SHP77 (cell line): ENCODE results near the gene RELN.
"Not testable (repeated sequence)": the region's sequence is repeated elsewhere in the genome, so short reads cannot be mapped to it uniquely, and the experiment has no call there.

Experiments used
- DNase-seq, 2 experiments: peaks; one replicate each; lab custom pipeline; 2025; lab: John Stamatoyannopoulos, UW

The RELN gene

DNA sequence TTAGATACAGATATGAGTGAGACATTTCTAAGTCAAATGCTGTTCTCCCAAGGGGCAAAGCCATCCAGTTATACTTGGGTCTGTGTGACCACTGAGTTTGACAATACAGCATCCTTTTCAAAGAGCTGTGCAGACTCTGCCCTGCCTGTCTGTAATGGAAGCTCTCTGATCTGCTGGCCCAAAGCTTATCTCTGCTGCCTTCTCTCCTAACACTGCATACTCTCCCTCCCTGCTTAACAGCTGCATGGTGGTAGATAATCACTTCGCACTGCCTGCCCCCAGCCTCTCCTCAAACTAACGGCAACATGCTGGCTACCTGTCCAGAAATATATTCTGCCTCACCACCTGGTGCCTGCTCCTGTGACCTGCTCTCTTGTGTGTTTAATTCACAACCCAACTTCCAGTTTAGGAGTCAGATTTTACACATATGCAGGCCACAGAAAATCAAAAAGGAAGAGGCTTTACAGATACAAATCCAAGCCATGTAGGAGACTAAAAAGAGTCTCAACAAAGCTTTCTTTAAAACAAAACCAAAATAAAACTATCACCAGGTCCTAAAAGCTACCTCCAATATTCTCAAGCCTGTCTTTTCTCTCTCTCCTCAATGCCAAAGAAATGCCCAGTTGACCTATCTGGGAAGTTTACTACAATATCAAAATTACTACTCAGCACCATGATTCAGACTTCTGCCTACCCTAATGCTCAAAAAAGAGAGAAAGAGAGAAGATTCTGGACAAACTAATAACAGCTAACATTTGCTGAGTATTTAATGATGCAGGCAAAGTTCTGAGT is 145.6 kb downstream of the RELN start:
- no peak for DNase-seq

DNA sequence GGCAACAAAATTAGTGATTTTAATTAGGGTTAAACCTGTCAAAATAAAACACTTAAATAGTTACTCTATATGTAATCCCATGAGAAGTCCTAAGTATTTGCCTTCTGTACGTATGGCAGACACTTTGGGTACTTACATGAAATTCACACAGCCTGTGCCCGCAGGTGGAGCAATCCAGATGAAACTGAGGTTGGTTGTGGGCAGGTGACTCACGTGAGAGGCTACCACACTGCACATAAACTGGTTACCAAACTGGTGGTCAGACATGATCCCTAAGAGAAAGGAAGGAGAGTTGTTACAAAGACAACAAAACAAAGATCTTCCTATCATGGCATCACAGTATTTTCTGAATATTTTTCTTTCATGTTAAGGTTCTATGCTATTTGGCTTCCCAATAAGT is 156.1 kb downstream of the RELN start:
- DNase-seq: no peak

- no peak for DNase-seq
Observed at GRCh38 chr7:103832438-103832837, 157.0 kb downstream of the RELN start.

DNA sequence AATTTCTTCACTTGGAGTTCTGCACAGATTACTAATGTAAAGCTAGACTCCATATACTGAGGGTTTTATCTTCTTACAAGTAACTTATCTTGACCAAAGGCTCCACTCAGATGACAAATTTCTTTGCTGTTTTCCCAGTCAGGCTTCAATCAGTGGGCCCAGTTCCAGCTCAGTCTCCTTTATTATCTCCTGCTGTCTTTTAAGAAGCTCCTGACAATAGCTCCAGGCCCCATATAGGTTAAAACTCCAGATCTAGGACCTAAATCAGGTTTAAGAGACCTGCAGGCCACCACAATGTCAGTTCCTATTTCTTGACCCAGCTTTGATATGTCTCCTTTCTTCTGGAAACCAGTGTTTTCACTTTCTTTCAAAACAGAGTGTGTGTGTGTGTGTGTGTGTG is 165.2 kb downstream of the RELN start:
- no peak for DNase-seq

GRCh38 chr7:103823084-103823483 is 166.4 kb downstream of the RELN start:
- DNase-seq: no peak

DNA sequence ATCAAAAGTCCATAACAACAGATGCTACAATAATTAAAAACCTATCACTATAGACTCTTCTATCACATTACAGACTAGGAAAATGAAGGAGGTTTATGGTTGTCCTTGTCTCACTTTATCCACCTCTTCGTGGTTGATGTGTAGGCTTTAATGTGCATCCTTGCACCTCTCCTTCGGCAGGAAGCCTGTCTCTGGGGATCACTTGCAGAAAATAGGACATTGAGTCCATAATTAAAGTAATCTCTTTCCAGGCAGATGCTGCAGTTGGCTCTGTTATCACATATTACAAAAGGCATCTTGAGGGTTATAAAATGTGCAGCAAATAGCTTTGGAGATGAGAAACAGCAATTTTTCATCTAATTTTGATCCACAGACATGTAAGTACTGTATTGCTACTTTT is 168.4 kb downstream of the RELN start:
- no peak for DNase-seq

DNA sequence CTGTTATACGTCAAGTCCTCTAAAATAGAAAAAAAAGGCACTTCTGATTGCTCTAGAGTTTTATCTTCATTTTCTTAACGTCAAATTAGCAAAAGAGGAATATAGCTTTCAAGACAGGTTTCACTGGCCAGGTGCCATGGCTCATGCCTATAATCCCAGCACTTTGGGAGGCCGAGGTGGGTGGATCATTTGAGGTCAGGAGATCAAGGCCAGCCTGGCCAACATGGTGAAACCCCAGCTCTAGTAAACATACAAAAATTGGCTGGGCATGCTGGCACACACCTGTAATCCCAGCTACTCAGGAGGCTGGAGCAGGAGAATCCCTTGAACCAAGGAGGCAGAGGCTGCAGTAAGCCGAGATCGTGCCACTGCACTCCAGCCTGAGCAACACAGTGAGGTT is 173.5 kb downstream of the RELN start:
- DNase-seq: not testable (repeated sequence)

DNA sequence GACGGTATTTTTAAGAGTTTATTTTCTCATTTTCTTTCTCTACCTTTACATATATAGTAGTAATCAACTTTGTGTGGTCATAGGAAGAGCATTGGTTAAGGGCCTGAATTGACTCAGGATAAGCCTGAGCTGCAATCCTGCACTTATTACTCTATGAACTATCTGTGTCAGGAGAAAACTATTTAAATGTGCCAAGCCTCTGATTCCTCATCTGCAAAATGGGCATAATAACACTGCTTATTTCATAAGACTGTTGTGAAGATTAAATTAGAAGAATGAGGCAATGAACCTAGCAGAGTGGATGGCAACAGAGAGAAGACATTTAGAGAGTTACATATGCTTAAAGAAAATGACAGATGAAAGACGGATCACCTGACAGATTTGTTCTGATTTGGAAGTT is 175.5 kb downstream of the RELN start:
- DNase-seq: no peak

- DNase-seq: no peak
Observed at GRCh38 chr7:103811997-103812396, 177.5 kb downstream of the RELN start.

GRCh38 chr7:103811290-103811689 is 178.2 kb downstream of the RELN start:
- DNase-seq: no peak

GRCh38 chr7:103810112-103810744 is 179.2 kb downstream of the RELN start:
- no peak for DNase-seq

- DNase-seq: no peak
Observed at GRCh38 chr7:103809229-103809994, 180.0 kb downstream of the RELN start.

DNA sequence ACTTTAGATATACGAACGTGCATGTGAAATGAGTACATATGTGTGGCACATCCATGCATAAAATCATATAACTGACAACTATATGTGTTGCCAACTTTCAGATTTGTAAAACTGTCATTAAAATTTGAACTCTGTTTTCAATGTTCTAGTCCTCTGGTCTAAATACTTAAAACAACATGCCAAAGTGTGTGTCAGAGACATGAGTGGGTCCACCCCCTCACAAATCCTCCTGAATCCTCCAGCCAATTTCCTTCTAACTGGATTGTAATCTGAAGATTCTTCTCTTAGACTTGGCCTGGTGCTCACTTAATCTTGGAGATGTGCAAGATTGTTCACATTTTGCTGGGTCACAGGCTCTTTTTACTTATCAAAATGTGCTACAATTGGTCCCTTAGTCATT is 184.1 kb downstream of the RELN start:
- DNase-seq: no peak

GRCh38 chr7:103803631-103804030 is 185.8 kb downstream of the RELN start:
- no peak for DNase-seq

DNA sequence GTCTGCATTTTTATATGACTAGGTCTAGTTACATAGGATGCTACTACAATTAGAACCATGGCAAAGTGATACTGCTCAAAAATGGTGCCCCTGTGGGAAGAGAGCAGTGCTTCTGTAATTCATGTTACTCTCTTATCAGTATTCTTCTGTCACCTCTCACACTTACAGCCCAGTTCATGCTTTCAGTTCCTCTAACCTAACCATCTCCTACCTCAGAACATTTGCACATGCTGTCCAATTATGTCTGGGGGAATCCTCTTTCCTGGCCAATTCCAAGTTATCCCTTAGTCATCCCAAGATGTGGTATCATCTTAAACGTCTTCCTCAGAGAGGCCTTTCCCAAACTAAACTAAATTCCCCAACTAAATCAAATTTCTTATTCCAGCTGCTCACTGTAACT is 190.2 kb downstream of the RELN start:
- DNase-seq: no peak

- DNase-seq: no peak
Observed at GRCh38 chr7:103797647-103798307, 191.7 kb downstream of the RELN start.

DNA sequence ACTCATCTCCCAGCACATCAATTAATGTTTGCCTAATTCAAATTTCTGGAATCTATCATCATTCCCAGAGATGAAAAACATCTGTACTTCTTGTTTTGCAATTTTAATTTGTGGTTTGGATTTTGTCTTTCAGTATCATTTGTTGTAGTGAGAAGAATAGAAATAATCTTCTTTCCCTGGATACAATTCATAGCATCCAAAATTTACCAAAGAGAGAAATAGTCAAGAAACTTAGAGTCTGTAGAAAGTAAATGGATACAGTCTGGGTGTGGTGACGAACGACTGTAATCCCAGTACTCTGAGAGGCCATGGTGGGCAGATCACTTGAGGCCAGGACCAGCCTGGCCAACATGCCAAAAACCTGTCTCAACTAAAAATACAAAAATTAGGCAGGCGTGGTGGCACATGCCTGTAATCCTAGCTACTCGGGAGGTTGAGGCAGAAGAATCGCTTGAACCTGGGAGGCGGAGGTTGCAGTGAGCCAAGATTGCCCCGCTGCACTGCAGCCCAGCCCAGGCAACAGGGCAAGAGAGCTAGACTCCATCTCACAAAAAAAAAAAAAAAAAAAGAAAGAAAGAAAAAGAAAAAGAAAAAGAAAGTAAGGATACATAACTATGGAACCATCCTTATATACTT is 193.0 kb downstream of the RELN start:
- DNase-seq: no peak

DNA sequence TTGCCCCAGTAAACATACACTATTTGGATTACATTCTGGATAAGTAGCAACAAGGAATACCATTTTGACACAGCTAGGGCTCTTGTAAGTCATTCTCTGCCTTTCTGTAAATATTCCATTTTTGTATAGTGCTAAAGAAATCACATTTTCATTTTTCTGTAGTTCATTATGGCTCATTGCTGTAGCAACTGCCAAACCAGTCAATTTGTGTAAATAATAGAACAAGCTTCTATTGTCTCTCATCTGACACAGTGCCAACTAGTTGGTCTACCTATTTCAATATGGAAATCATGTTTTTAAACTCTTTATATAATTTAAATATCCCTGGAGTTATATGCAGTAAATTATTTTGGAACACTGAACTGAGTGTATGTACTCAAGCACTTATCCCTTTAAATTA is 193.7 kb downstream of the RELN start:
- no peak for DNase-seq

DNA sequence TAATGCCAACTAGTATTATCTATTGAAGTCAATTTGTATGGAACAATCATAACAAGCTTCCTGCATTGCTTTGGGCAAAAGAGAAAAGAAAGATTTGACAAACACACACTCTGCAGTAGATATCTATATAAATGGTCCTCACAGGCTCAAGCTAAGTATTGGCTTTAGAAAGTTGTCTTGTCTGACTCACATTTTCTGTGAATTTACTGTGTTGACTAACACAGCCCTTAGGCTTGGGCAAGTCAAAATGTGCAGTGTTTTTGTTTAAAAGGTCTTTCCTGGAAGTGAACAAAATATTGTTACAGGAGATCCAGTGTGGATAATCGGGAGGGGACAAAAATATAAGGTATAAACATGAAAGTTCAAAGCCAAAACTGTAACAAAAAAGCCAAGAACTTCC is 194.4 kb downstream of the RELN start:
- DNase-seq: no peak

- no peak for DNase-seq
Observed at GRCh38 chr7:103794424-103794823, 195.0 kb downstream of the RELN start.

DNA sequence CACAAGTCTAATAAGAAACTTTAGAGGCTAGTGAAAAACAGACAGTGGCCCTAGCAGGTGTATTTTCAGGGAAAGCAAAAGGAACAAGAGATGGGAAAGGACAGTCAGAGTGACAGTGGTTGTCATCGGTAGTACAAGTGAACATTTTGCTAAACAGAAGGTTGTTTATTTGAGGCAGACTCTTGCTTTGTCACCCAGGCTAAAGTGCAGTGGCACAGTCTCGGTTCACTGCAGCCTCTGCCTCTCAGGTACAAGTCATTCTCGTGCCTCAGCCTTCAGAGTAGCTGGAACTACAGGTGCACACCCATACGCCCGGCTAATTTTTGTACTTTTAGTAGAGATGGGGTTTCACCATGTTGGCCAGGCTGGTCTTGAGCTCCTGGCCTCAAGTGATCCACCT is 195.8 kb downstream of the RELN start:
- no peak for DNase-seq

DNA sequence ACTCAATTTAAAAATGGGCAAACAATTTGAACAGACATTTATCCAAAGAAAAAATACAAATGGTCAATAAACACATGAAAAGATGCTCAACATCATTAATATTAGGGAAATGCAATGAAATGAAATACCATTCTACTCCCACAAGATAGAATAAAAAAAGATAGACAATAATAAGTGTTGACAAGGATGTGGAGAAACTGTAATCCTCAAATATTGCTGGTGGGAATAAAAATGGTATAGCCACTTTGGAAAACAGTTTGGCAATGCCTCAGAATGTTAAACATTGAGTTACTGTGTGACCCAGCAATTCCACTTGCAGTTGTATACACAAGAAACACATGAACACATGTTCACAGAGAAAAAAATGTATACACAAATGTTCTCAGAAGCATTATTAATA is 197.6 kb downstream of the RELN start:
- no peak for DNase-seq
